A549 (cell line): ENCODE results near the gene RPS14. TPM values are rescaled to one million over a fixed set of nuclear protein-coding genes. Genes with fewer than 3 reads are reported as not detected.
A peak's percentile ranks its signal among the peaks of the same experiment; 100 is the strongest.

ENCODE experiments used
- ATAC-seq, 2 experiments: fragments of 200-7000 bp in 1 of 2; fragments of >200 bp in 1 of 2; cut with Nextera tagmentation in 1 of 2; cut with Tn5 transposase in 1 of 2; 3 replicates each; pipeline versions ENCODE4 v1.8.0 to v1.9.1; 2018 to 2020; ENCODE audit warnings: mild to moderate bottlenecking in 1 of 2, moderate library complexity in 1 of 2
- CTCF ChIA-PET: fragments of 300-600 bp; sonication (Branson Sonifier 250); formaldehyde crosslinking; extraction: SDS; loops from one replicate; lab custom pipeline; 2021; ENCODE audit warnings: antibody characterized with exemption, inconsistent platforms; lab: Yijun Ruan, JAX
- POLR2A ChIA-PET: fragments of 350-600 bp; formaldehyde crosslinking; extraction: SDS; loops from one replicate; lab custom pipeline; 2021; ENCODE audit warnings: antibody characterized with exemption, inconsistent platforms; lab: Yijun Ruan, JAX
- DNase-seq, 2 experiments: peaks; one replicate each; pipeline versions ENCODE4 v3.0.0 to v3.0.0-alpha.2; 2011 to 2016; ENCODE audit warnings: low read depth in 1 of 2, low spot score in 1 of 2
- FAIRE-seq: peaks from 2 replicates; lab custom pipeline; 2011; peaks lifted over from hg19 to GRCh38; lab: Jason Lieb, UNC
- H3K27ac ChIP-seq, 2 experiments: fragments of >200 bp; sonication (Bioruptor Twin); formaldehyde crosslinking; 3 replicates each; pipeline ENCODE4 v1.5.1; 2016 to 2017
- H3K4me1 ChIP-seq: fragments of >200 bp; sonication (Bioruptor Twin); formaldehyde crosslinking; 3 replicates; pipeline ENCODE4 v1.6.1; 2016
- H3K4me2 ChIP-seq: fragments of >200 bp; sonication (Bioruptor Twin); formaldehyde crosslinking; 3 replicates; pipeline ENCODE4 v1.6.1; 2016
- H3K4me3 ChIP-seq: fragments of >200 bp; sonication (Bioruptor Twin); formaldehyde crosslinking; 3 replicates; pipeline ENCODE4 v1.5.1; 2016
- H3K9me3 ChIP-seq: fragments of >200 bp; sonication (Bioruptor Twin); formaldehyde crosslinking; 3 replicates; pipeline ENCODE4 v1.6.1; 2016
- ATOH8 ChIP-seq: fragments of 250-450 bp; sonication (Bioruptor Pico); IDR thresholded peaks from 2 replicates; pipeline ENCODE4 v1.5.0; 2020; ENCODE audit warnings: low read depth, mild to moderate bottlenecking, moderate library complexity
- BCL3 ChIP-seq: fragments of >200 bp; sonication (Bioruptor Twin); formaldehyde crosslinking; IDR thresholded peaks from 3 replicates; pipeline ENCODE4 v1.6.1; 2016
- CBX2 ChIP-seq: fragments of 200-600 bp; sonication (generic); IDR thresholded peaks from 2 replicates; pipeline ENCODE4 v1.6.1; 2016; ENCODE audit warnings: low read depth, mild to moderate bottlenecking, borderline replicate concordance
- EHMT2 ChIP-seq: fragments of 200-600 bp; sonication (generic); IDR thresholded peaks from 2 replicates; pipeline ENCODE4 v1.6.1; 2016; ENCODE audit warnings: antibody characterized with exemption, low read depth, mild to moderate bottlenecking, moderate library complexity
- ELK1 ChIP-seq: fragments of 150-350 bp; IDR thresholded peaks from 2 replicates; pipeline ENCODE4 v1.6.1; 2014; ENCODE audit warnings: low read depth, mild to moderate bottlenecking, low read length
- EP300 ChIP-seq, 2 experiments: fragments of >200 bp; sonication (Bioruptor Twin); formaldehyde crosslinking; IDR thresholded peaks; 2 replicates in 1 of 2; 3 replicates in 1 of 2; pipeline ENCODE4 v1.6.1; 2016 to 2017
- ESRRA ChIP-seq: fragments of 150-350 bp; IDR thresholded peaks from 2 replicates; pipeline ENCODE4 v1.6.1; 2014; ENCODE audit warnings: mild to moderate bottlenecking, low read length, borderline replicate concordance
- HOXA7 ChIP-seq: fragments of 250-450 bp; sonication (Bioruptor Pico); IDR thresholded peaks from 2 replicates; pipeline ENCODE4 v1.5.0; 2020; ENCODE audit warnings: mild to moderate bottlenecking, moderate library complexity
- JUNB ChIP-seq: fragments of >200 bp; sonication (Bioruptor Twin); formaldehyde crosslinking; IDR thresholded peaks from 2 replicates; pipeline ENCODE4 v1.6.1; 2016
- MYC ChIP-seq: IDR thresholded peaks from 2 replicates; pipeline ENCODE4 v1.6.1; 2012; ENCODE audit warnings: mild to moderate bottlenecking, inconsistent platforms, low read length, improper control_type of control experiment, borderline replicate concordance
- PHF8 ChIP-seq: fragments of 200-600 bp; sonication (generic); IDR thresholded peaks from 2 replicates; pipeline ENCODE4 v1.6.1; 2016; ENCODE audit warnings: low read depth, mild to moderate bottlenecking, antibody characterized with exemption, moderate library complexity, borderline replicate concordance
- POLR2A ChIP-seq: IDR thresholded peaks from 2 replicates; pipeline ENCODE4 v1.6.1; 2012; ENCODE audit warnings: mild to moderate bottlenecking, low read length
- RCOR1 ChIP-seq: fragments of 150-350 bp; IDR thresholded peaks from 2 replicates; pipeline ENCODE4 v1.6.1; 2014; ENCODE audit warnings: antibody characterized with exemption, low read length, low read depth
- REST ChIP-seq: fragments of 200-600 bp; sonication (generic); IDR thresholded peaks from 2 replicates; pipeline ENCODE4 v1.6.1; 2016; ENCODE audit warnings: antibody characterized with exemption, mild to moderate bottlenecking, moderate library complexity
- RFX5 ChIP-seq: fragments of 450-650 bp; IDR thresholded peaks from 2 replicates; pipeline ENCODE4 v1.7.1; 2014; ENCODE audit warnings: antibody characterized with exemption, mild to moderate bottlenecking, moderate library complexity
- SMC3 ChIP-seq: fragments of >200 bp; sonication (Bioruptor Twin); formaldehyde crosslinking; IDR thresholded peaks from 3 replicates; pipeline ENCODE4 v1.6.1; 2018; ENCODE audit warnings: inconsistent platforms
- TFCP2L1 ChIP-seq: fragments of 250-450 bp; sonication (Bioruptor Pico); IDR thresholded peaks from 2 replicates; pipeline ENCODE4 v1.5.0; 2021; ENCODE audit warnings: mild to moderate bottlenecking
- USF2 ChIP-seq: fragments of 450-650 bp; IDR thresholded peaks from 2 replicates; pipeline ENCODE4 v1.6.1; 2014; ENCODE audit warnings: antibody characterized with exemption
- ZFP36 ChIP-seq: fragments of 450-650 bp; IDR thresholded peaks from 2 replicates; pipeline ENCODE4 v1.6.1; 2014; ENCODE audit warnings: borderline replicate concordance; ENCODE audit not compliant: partially characterized antibody
- ZSCAN20 ChIP-seq: fragments of 250-450 bp; sonication (Bioruptor Pico); IDR thresholded peaks from 2 replicates; pipeline ENCODE4 v1.8.0; 2022; ENCODE audit warnings: mild to moderate bottlenecking, moderate library complexity
- WGBS: methylation state at CpG from one replicate; pipeline ENCODE4 v1.1.6; 2017; ENCODE audit errors: missing lambda C conversion rate; 5-methylcytosine and 5-hydroxymethylcytosine counted together
- polyA plus RNA-seq, 4 experiments: library from polyadenylated mRNA; depleted of rRNA in 3 of 4; stranded (reverse); fragments of >200 nt; fragmentation: RNase III in 1 of 4; extraction: RNeasy Plus Mini Kit Qiagen cat#74134 plus additional on column Dnase treatment in 1 of 4; gene quantifications; 2 replicates in 3 of 4; 3 replicates in 1 of 4; pipeline ENCODE4 v1.2.3, GENCODE V29; 2011 to 2017

The RPS14 gene
- polyA plus RNA-seq, 2 of the 4 experiments (the other 2 are of a cell fraction): 3,794 to 3,799 TPM

GRCh38 chr5:150394912-150395687 lies 54.4 kb downstream of the RPS14 start:
- ChIA-PET CTCF (interaction anchor here (1.3 to 1.5 kb wide), 2 partner anchors 16 to 18 kb away, joined by 3 read pairs; no protein-coding TSS in a partner anchor), POLR2A (no interaction called here)
- DNase-seq: no peak
- TF ChIP-seq ELK1 (no peak), PHF8 (no peak), USF2 (no peak), MYC (no peak), CBX2 (no peak), ESRRA (no peak), SMC3 (no peak), REST (no peak), ZFP36 (no peak), BCL3 (no peak), RCOR1 (no peak)
- no peak for FAIRE-seq
- Histone ChIP-seq H3K4me3 (no peak overlapping the region), H3K4me2 (no peak overlapping the region), H3K9me3 (no peaks in the 10 kb centered on the region), H3K4me1 (no peaks in the 10 kb centered on the region), H3K27ac (no peak overlapping the region)
- WGBS: 87% methylated on average over 12 of the region's 13 CpGs
- ATAC-seq: no peak

- H3K27ac ChIP-seq: no peak overlapping the region
- TF ChIP-seq JUNB (no peak), EHMT2 (no peak), ZSCAN20 (no peak), HOXA7 (no peak), ESRRA (no peak), ELK1 (no peak), POLR2A (no peak), ATOH8 (CRISPR knock-in tag) (no peak), RFX5 (no peak), RCOR1 (no peak), TFCP2L1 (CRISPR knock-in tag) (no peak), EP300 (IDR thresholded peaks at IDR 0.05) (no peak)
- TF ChIP-seq, all 56 proteins: peak for 0
- no peaks in the 10 kb centered on the region for H3K9me3 ChIP-seq
- WGBS: 68% methylated on average over 3 of the region's 3 CpGs
- peak in 1 of 2 experiments; percentile 14; a peak in 1 of 6 replicates for ATAC-seq
- CTCF ChIA-PET: interaction anchor here (0.7 to 1.3 kb wide), 3 partner anchors 13 to 218 kb away, joined by 3 read pairs; no protein-coding TSS in a partner anchor
- peak in 1 of 2 experiments; percentile 43 for DNase-seq
- POLR2A ChIA-PET: no interaction called here
- no peak for FAIRE-seq
- H3K4me3 ChIP-seq: no peak overlapping the region
- H3K4me1 ChIP-seq: no peaks in the 10 kb centered on the region
- no peak overlapping the region for H3K4me2 ChIP-seq
Measured at GRCh38 chr5:150394131-150394530, 55.4 kb downstream of the RPS14 start.
